ENCODE measurements around the gene SMPX.

The SMPX gene

DNA sequence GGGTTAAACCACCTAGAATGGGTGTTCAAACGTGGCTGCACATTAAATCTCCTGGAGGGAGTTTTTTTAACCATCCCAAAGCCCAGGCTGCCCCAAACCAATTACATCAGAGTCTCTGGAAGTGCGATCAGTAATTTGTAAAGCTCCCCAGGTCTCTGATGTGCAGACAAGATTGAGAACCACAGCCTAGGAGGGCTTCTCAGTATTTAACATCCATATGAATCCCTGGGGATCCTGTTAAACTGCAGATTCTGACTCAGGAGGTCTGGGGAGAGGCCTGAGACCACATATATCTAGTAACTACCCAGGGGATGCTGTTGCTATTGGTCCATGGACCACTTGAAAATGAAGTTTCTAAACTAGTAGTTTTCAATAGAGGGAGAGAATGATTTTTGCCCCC, 42.6 kb downstream of the SMPX start:
- DNase-seq (ENCODE audit: low read depth in 4 of 4, low spot score in 1 of 4), result no peak

DNA sequence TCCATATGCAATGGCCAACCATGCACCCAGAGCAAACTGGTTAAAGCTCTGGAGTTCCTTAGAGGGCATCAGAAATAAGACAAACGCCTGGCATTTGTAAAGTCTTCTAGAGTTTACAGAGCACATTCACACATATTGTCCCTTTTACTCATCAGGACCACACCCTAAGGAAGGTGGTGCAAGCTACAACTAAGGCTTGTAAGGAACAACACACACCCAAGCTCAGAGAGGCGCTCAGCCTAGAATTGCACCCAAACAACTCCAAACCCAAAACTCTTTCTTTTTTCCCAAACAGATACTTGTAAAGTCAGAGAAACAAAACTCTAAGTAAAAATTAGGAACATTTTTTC, 46.1 kb downstream of the SMPX start:
- DNase-seq (ENCODE audit: low read depth in 4 of 4, low spot score in 1 of 4), result no peak

DNA sequence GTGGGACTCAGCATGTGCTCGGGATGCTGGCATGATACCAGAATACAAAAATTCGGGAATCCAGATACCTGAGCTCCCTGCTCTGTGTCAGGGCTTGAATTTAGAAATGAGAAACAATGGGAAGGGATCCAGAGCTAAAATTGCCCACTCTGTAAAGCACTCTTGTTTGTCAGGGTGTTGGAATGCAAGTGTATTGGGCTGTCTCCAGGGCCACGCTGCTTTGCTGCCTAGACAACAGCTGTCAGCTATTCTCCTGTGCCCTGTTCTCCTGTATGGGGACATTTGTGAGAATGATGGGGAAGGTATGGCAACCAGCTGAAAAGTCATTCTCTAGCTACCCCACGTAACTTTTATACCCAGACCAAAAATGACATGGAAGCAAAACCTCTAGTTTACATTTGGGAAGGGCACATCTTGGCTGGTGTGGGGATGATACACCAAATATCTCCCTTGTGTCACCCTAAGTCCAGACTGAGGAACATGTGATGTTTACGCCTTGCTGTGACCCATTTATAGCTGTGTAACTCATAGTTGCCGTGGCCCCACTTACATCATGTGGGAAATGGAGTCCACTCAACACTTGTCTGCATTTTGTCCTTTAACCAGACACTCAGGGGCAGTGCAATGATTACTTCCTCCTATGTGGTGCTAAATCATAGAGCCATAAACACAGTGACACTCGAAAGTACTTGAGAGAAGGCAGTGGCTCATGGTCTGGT, 46.6 kb downstream of the SMPX start:
- no peak for DNase-seq (ENCODE audit: low read depth in 4 of 4, low spot score in 1 of 4)

DNA sequence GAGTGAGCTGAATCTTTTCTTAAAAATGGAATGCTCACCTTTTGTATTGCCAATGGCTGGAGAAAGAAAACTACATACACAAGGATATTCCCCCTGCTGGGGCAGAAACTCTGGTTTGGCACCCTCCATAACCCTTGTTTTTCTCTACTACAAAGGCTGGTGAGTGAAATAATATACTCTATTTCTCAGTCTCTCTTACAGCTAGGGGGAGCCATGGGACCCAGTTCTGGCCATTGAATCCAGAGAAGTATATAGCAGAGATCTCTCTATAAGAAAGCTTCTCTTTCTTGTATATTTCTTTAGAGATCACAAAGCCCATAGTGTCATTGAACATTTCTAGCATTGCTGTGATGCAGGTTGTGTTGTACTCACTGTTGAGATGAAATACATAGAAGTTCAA, 49.8 kb downstream of the SMPX start:
- no peak for DNase-seq (ENCODE audit: low read depth in 4 of 4, low spot score in 1 of 4)

DNA sequence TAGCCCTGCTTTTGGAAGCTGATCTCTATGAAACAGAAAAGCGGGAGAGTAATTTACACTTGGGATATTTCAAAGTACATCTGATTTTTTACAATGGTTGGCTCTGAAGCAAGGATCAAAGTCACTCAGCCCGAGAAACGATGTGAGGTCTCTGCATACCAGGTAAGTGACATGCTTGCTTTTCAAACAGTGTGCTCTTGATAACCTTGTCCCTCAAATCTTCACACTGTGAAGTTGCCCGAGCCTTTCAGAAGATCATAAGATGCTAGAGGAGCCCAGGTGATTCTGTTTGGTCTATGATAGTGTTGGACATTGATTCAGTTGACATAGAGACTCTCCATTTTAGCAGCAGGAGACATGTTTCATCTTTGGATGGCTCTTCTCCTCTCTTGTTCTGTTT, 52.7 kb downstream of the SMPX start:
- no peak for DNase-seq (ENCODE audit: low read depth in 4 of 4, low spot score in 1 of 4)

DNA sequence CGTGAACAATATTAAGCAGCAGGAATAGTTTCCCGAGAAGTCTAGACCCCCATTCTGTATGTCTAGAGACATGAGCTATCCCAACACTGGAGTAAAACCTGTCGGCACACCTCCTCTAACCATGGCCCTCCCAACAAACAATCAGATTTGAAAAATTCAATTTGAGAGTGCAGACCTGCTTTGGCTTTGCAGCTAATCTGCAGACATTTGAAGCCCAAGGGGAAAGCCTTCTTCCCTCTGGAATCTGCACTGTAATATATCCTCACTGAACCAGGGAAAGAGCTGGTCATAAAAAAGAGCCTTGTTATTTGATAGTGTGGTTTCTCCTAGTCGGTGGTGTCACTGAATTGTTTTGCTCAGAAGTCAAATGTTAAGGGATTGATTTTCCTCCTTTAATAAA, 55.2 kb downstream of the SMPX start:
- DNase-seq (ENCODE audit: low read depth in 4 of 4, low spot score in 1 of 4), result no peak

DNA sequence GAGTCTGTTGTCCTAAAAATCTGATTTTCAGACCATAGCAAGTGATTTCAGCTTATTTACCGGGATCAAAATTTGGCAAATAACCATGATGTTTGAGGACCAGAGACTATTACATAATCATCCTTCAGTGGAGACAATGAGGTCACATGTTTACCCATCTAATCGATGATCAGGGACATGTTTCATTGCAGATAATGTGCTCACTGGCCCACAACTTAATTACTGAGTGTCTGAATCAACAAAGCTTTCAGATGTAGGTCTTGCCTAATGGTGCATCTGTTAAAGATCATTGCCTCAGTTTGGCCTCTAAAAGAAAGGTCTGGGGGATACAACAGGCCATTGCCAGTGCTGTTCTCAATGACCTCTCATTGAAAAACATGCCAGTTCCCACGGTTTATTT, 56.9 kb downstream of the SMPX start:
- DNase-seq (ENCODE audit: low read depth in 4 of 4, low spot score in 1 of 4), result no peak

DNA sequence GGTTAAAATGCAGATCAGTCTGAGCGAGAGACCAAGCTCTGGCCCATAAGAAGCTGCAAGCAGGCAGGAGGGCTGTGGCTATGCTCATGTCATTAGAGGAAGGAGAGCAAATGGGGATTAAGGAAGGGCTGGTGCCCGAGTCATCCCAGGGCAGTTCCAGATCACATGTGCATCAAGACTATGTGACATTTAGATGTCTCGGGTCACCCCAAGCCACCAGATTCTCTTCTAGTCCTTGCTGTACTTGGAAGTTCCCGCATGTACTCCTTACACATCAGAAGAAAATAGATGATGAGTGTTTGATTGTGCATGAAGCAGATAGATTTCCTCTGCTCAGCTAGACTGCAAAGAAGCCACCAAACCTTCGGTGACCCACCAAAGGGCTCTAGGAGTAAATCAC, 57.6 kb downstream of the SMPX start:
- DNase-seq (ENCODE audit: low read depth in 4 of 4, low spot score in 1 of 4), result no peak

DNA sequence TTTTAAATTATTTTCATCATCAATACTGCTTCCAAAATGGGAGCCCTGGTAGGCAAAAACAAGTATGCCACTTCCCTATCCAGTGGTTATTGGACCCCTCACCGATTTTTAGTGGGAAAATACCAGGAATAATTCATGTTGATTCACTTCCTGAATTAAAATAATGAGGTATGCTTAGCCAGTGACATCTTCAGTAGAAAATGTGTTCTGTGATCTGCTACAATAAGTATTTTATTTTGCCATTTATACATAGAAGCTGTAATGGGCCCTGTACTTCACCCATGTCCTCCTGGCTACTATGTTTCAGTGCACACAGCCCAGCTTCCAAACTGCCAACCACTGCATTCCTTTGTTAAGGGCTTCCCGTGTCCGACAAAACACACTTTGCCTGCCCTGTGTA, 58.8 kb downstream of the SMPX start:
- no peak for DNase-seq (ENCODE audit: low read depth in 4 of 4, low spot score in 1 of 4)

DNA sequence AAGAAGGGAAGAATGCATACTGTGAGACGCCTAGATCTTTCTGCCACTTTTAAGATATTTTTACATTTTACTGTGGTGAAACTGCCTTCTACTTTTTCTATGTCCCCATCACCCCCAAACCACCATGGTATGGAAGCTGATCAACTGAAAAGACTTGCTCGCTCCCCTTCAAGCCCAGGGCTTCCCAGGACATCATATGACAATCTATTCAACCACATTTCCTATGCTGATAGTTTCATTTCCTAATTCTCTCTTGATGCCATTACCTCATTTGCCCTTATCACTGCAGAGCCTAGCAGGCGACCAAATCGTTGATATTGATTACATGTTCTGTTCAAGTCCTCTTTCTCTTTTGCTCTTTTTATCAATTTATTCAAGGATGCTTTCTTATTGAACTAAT, 59.6 kb downstream of the SMPX start:
- DNase-seq (ENCODE audit: low read depth in 4 of 4, low spot score in 1 of 4), result no peak

DNA sequence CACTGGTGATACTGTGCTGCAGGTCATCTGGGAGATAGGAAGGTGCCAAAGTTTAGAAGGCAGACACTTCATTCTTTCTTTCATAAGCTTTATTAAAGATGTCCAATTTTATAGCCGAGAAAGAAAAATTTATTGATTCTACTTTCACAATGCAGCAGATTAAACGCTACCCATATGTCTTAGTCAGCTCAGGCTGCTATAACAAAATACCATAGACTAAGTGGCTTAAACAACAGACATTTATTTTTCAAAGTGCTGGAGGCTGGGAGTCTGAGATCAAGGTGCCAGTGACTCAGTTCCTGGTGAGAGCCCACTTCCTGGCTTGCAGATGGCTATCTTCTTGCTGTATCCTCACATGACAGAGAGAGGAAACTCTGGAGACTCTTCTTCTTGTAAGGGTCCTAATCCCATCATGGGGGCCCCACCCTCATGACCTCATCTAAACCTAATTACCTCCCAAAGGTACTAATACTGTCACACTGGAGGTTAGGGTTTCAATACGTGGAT, 66.4 kb downstream of the SMPX start:
- no peak for DNase-seq (ENCODE audit: low read depth in 4 of 4, low spot score in 1 of 4)

DNA sequence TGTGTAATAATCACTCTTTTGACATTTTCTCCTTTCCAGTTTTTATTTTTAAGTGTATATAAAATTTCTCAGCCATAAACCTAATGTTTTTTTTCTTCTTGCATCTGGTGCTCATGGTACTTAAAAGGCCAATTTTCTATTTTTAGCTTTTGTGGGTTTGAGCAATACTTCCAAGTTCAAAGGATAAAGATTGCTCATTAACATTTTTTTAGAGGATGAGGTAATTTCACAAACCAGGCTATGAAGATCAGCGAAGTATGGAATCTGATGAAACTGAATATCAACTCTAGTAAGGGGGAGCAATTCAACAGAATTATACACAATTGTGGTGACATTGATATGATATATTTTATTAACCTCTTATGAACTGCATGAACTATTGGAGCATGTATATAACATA, 74.0 kb downstream of the SMPX start:
- no peak for DNase-seq (ENCODE audit: low read depth in 4 of 4, low spot score in 1 of 4)

DNA sequence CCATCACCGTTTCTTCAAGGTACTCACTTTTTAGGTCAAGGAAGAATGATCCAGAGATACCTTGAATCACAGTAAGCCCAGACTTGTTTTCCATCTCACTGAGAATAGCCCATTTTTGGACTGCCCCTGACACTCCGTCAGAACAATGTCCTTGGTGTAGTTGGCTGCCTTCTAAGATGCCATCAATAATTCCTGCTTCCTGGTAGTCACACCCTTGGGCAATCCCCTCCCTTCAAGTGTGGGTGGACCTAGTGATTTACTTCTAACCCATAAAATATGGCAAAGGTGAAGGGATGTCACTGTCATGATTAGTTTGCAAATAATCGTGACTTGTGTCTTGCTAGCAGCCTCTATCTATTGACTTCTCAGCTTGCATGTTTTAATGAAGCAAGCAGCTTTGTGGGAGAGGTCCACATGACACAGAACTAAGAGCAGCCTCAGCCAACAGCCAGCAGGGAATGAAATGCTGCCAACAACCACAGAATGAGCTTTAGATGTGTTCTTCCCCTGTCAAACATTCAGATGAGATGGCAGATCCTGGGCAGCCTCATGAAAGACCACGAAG, 79.8 kb downstream of the SMPX start:
- DNase-seq (ENCODE audit: low read depth in 4 of 4, low spot score in 1 of 4), result no peak

DNA sequence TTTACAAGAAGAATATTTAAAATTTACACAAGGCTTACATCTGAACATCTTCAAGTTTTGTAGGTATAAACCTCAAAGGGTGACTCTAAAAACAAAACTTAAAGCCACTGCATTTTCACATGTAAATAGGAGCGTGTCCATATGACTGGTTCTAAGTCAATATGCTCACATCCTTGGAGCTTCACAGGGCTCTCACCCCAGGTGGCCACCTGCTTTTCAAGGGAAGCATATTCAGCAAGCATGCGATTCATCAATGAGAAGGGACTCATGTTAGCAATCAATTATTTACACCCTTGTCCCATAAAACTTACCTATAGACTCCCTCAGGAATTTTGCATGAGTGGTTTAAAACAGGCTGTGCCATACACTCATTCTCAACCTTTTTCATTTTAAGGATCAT, 82.0 kb downstream of the SMPX start:
- no peak for DNase-seq (ENCODE audit: low read depth in 4 of 4, low spot score in 1 of 4)

DNA sequence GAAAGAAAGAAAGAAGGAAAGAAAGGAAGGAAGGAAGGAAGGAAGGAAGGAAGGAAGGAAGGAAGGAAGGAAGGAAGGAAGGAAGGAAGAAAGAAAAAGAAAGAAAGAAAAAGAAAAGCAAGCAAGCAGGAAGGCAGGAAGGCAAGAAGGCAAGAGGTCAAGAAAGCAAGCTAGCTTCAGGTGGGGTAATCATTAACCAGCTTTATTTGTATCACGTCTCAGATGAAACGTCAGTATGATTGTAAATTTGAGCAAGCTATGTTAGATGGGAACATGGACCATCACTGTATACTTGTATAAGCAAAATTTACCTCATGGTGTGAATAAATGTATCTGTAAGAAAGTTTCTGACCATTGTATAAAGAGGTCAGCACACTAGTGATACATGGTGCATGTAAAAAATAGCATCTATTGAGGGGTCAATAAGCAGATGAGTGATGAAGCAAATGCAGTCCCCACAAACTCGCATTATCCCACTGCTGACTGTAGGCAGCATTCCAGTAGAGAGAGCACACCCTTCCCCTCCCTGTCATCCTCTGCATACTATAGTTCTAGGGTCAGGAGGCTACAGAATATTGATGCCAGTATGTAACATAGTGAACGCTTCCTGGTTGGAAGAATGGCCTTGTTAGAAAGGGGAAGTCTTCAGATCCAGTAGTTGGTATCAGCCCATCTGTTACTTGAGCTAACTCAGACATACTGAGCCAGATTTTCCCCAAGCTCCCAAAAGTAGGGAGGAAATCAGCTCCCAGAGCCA, 83.3 kb downstream of the SMPX start:
- no peak for DNase-seq (ENCODE audit: low read depth in 4 of 4, low spot score in 1 of 4)

DNA sequence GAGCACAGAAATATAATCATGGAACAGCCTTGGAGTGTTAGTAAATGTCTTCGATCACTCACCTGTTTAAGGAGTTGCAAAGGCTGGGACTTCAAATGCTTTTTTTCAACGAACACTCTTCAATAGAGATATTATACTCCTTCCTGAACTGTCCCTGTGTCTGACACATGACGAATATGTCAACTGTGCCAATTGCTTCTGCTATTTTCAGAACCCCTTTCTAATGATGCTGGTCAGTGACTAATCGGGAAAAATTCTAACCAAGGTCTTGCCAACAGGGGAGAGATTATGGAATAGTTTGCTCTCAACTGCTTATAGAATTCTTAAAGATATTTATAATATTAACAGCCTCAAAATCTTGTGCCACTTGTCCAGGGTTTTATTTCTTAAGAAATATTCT, 91.2 kb downstream of the SMPX start:
- no peak for DNase-seq (ENCODE audit: low read depth in 4 of 4, low spot score in 1 of 4)

DNA sequence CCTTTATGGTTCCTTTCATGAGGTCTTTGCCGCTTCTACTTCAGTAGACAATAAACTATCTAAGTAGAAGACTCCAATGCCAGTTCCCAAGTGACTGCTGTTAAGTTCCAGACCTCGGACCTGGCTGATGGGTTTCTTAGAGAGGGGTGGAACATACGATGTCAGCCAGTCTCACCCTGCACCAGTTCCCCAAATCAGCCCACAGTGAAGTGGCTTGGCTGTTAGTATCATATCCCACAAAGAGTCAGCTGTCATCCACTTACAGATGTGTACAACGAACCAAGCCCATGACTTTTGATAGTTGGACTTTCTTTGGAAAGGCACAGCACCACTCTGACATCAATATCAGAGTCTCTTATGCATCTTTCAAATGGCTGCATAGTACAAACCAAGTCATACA, 91.7 kb downstream of the SMPX start:
- no peak for DNase-seq (ENCODE audit: low read depth in 4 of 4, low spot score in 1 of 4)

DNA sequence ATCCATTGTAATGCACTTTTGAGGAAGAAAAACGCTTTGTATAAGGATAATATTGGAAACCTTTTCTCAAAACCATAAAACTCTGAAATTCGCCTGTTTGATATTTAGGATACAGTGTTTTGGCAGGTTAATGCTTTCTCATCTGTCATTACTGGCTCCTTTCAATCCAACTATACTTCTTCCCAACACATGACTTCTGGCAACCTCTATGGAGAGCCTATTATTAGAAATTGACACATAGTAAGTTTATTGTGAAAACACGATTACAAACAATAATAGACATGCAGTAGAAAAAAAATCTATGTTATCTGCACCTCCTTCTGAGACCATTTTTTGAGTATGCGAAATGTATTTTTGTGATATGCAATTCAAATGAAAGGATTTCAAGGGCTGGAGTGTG, 95.2 kb downstream of the SMPX start:
- DNase-seq (ENCODE audit: low read depth in 4 of 4, low spot score in 1 of 4), result no peak

DNA sequence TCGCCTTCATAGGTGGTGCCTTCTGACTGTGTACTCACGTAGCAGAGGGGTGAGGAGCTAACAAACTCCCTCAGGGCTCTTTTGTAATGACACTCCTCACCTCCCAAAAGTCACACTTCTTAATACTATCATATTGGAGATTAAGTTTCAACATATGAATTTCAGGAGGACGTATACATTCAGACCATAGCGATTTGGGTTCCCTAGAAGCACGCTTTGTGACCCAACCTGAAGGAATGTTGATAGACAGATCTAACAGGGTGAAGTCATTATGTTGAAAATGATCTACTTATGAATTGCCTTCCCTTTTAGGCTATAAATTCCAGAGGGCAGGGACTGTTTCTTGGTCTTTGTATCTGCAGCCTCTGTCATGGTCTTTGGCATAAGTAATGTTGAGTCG, 96.6 kb downstream of the SMPX start:
- no peak for DNase-seq (ENCODE audit: low read depth in 4 of 4, low spot score in 1 of 4)

DNA sequence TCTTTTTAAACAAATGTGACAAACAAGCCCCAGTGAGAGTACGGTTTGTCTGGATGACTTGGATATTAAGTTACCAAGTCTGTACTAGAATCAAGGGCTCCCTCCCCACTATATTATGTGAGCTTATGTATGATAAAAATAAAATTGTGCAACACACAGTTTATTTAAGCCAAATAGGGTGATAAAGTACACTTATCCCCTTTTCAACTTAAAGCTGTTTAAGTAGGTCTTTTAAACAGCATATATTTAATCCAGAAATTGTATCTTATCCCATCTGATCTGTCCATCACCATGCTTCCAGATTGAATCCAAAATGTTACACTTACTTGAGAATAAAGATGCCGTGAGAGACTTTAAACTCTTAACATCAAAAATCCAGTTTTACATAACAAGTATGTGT, 97.8 kb downstream of the SMPX start:
- DNase-seq (ENCODE audit: low read depth in 4 of 4, low spot score in 1 of 4), result no peak

DNA sequence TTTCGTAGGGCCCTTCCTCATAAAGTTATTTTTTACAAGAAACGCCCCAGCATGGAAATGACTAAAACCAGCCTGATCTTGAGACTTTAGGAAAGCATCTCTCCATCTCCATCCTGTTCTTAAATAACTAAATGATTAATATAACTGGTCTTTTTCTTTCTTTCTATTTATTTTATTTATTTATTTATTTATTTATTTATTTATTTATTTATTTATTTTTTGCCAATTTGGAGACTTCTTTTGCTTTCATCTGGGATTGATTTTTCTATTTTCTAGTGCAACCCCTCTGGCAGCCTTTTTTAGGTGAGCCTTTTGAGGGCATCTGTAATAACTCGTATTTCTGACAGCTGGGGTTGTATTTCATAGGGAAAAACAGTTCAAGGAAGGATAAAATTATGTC, 98.6 kb downstream of the SMPX start:
- no peak for DNase-seq (ENCODE audit: low read depth in 4 of 4, low spot score in 1 of 4)

DNA sequence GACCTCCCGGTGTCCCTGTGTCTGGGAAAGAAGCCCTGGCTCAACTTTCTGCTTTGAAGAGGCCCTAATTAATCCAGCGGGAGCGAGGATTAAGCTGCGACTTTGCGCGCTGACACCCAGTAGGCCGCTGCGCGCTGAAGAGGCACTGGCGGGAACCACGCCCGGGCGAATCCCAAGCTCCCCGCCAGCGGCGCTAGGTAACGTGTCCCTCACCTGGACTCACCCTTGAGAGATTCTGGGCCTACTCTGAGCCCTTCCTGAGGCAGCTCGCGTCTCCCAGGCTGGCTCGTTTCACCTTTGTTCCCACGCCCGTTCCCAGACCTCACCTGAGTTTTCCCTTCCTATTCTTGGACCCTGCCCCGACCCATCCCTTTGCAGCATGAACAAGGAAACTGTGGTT, 99.2 kb downstream of the SMPX start:
- DNase-seq (ENCODE audit: low read depth in 4 of 4, low spot score in 1 of 4), result no peak
